Heart left ventricle (tissue), 16 donors: ENCODE results near the gene SRGAP1. TPM values are rescaled to one million over a fixed set of nuclear protein-coding genes. Genes with fewer than 3 reads are reported as not detected.

ENCODE experiments used
- ATAC-seq, 4 donors: fragments of 200-7000 bp; cut with Tn5 transposase; one replicate each; pipeline ENCODE4 v1.9.1; 2020 to 2022; ENCODE audit warnings: moderate library complexity in 4 of 4, mild to moderate bottlenecking in 3 of 4, moderate number of reproducible peaks in 1 of 4
- DNase-seq, 5 donors: peaks; one replicate each; pipeline ENCODE4 v3.0.0-alpha.2; 2020
- H3K27ac ChIP-seq, 12 donors: fragments of 200-600 bp; sonication (generic) in 4 of 12; one replicate each; pipeline versions ENCODE4 v1.5.0 to v1.8.0; 2016 to 2022; ENCODE audit warnings: mild to moderate bottlenecking in 2 of 12
- H3K27me3 ChIP-seq, 9 donors: fragments of 200-600 bp; sonication (generic) in 2 of 9; one replicate each; pipeline versions ENCODE4 v1.5.1 to v1.8.0; 2016 to 2022; ENCODE audit warnings: mild to moderate bottlenecking in 3 of 9
- H3K36me3 ChIP-seq, 9 donors: fragments of 200-600 bp; sonication (generic) in 2 of 9; one replicate each; pipeline versions ENCODE4 v1.5.0 to v1.8.0; 2018 to 2022; ENCODE audit warnings: mild to moderate bottlenecking in 2 of 9
- H3K4me1 ChIP-seq, 12 donors: fragments of 200-600 bp; sonication (generic) in 4 of 12; one replicate each; pipeline versions ENCODE4 v1.5.0 to v1.8.0; 2016 to 2022; ENCODE audit warnings: mild to moderate bottlenecking in 3 of 12
- H3K4me3 ChIP-seq, 12 donors: fragments of 200-600 bp; sonication (generic) in 4 of 12; one replicate each; pipeline versions ENCODE4 v1.5.0 to v1.8.0; 2017 to 2022; ENCODE audit warnings: mild to moderate bottlenecking in 9 of 12, moderate library complexity in 4 of 12
- H3K9me3 ChIP-seq, 12 donors: fragments of 200-600 bp; sonication (generic) in 4 of 12; one replicate each; pipeline versions ENCODE4 v1.5.0 to v1.8.0; 2016 to 2022; ENCODE audit warnings: mild to moderate bottlenecking in 1 of 12
- POLR2A ChIP-seq, 2 donors: fragments of 450-650 bp; IDR thresholded peaks; one replicate each; pipeline ENCODE4 v1.6.1; 2017; ENCODE audit warnings: antibody characterized with exemption in 2 of 2, mild to moderate bottlenecking in 2 of 2, moderate library complexity in 2 of 2
- WGBS, 4 donors: extraction: QIAGEN DNeasy Blood & Tissue Kit in 2 of 4; methylation state at CpG; one replicate each; pipeline versions ENCODE4 v1.1.5 to v1.1.7; 2013 to 2018; 5-methylcytosine and 5-hydroxymethylcytosine counted together
- intact Hi-C, 10 donors: fragments of 100-400 bp; cut with DNase I; formaldehyde crosslinking; loops; one replicate each; pipeline versions ENCODE4 v1.11.1 to v1.14.2; 2022
- polyA plus RNA-seq, 2 donors: library from polyadenylated mRNA; stranded (reverse); fragments of 200-250 nt; gene quantifications; one replicate each; pipeline ENCODE4 v1.2.3, GENCODE V29; 2013
- total RNA-seq, 9 donors: library from RNA; depleted of rRNA in 2 of 9; stranded (reverse); fragments of >200 nt in 2 of 9; fragmentation: NEBNext Ultra II Directional in 3 of 9; extraction: Animal tissue kit (Norgen Biotek cat#: 25700) in 3 of 9; gene quantifications; one replicate each; pipeline versions ENCODE4 v1.1.0 to v1.2.4, GENCODE V29; 2016 to 2023
- TF ChIP-seq, protein P1 (sequence below), 12 donors: fragments of 200-600 bp; sonication (generic) in 4 of 12; IDR thresholded peaks; one replicate each; pipeline versions ENCODE4 v1.5.0 to v1.8.0; 2018 to 2022; ENCODE audit warnings: antibody characterized with exemption in 12 of 12, mild to moderate bottlenecking in 5 of 12
- donor health status: ischemic (EF 13 %, LVEDD 7.1; RV severe dilation, severe dysfunction).
- donor health status: healthy with polysubstance abuse.
- donor health status: DM: no; HTN: yes; CAD: no.
- donor health status: DM: no; HTN: no; CAD: no.
- donor health status: ischemic (EF 25% LVEDD 6.9; RV normal size, moderate dysfunction).
- donor health status: ischemic (EF 25% LVEDD 5.7; RV mildly dilated, moderate dysfunction).
- donor health status: healthy.
- donor health status: DM: yes; HTN: yes; CAD: no.
- donor health status: ischemic (EF 35%, LVEDD 5.7; RV mildly dilated, moderate dysfunction).
- donor health status: nonischemic (EF 11% LVEDD 7.7; RV severe dilation, severe dysfunction).
- donor health status: DM: yes; HTN: yes; CAD: no.
- donor health status: PGD.
- donor health status: ischemic (EF 29% LVEDD 5.4; RV normal size, mild dysfunction).
- donor health status: nonischemic (EF 23%, LVEDD 6.1; RV moderate dilation, normal function).

Gene SRGAP1
- total and polyA plus RNA-seq, 11 donors, result 1.3 to 10.6 (median 4.5) TPM

DNA sequence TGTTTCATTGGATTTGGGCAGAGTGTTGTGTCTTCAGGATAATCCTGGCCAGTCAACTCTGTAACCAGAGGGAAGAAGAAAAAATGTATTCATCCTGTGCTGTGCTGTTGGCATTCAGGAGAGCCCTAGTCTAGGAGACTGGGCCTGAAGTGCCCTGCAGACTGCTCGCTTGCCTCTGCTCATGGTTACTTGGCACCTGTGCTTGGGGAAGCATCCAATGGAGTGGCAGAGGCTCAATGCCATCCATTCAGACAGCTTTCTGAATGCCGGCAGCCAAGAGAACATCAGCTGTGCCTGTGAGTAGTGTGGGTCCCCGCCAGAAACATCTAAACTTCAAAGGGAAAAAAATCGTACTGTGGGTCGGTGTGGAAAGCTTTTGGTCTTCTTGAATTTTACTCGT lies 124.2 kb downstream of the SRGAP1 start:
- Histone ChIP-seq H3K9me3 (no peaks in the 10 kb centered on the region), H3K36me3 (no peaks in the 10 kb centered on the region), H3K4me3 (no peak overlapping the region), H3K4me1 (peaks cover 0 to 38% (median 0%) of the 10 kb centered on the region in 12 donors), H3K27me3 (no peaks in the 10 kb centered on the region), H3K27ac (no peak overlapping the region)
- ATAC-seq (peak; percentile 32 to 86 (median 56)), DNase-seq (peak in 1 of 5 donors; percentile 37)
- intact Hi-C loops, result no loop called here
- TF ChIP-seq, protein P1, sequence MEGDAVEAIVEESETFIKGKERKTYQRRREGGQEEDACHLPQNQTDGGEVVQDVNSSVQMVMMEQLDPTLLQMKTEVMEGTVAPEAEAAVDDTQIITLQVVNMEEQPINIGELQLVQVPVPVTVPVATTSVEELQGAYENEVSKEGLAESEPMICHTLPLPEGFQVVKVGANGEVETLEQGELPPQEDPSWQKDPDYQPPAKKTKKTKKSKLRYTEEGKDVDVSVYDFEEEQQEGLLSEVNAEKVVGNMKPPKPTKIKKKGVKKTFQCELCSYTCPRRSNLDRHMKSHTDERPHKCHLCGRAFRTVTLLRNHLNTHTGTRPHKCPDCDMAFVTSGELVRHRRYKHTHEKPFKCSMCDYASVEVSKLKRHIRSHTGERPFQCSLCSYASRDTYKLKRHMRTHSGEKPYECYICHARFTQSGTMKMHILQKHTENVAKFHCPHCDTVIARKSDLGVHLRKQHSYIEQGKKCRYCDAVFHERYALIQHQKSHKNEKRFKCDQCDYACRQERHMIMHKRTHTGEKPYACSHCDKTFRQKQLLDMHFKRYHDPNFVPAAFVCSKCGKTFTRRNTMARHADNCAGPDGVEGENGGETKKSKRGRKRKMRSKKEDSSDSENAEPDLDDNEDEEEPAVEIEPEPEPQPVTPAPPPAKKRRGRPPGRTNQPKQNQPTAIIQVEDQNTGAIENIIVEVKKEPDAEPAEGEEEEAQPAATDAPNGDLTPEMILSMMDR (IDR thresholded peaks at IDR 0.05), result no peak
- WGBS, 4 donors, result 78 to 90% (median 83%) methylated on average over 5 to 6 of the region's 6 CpGs

DNA sequence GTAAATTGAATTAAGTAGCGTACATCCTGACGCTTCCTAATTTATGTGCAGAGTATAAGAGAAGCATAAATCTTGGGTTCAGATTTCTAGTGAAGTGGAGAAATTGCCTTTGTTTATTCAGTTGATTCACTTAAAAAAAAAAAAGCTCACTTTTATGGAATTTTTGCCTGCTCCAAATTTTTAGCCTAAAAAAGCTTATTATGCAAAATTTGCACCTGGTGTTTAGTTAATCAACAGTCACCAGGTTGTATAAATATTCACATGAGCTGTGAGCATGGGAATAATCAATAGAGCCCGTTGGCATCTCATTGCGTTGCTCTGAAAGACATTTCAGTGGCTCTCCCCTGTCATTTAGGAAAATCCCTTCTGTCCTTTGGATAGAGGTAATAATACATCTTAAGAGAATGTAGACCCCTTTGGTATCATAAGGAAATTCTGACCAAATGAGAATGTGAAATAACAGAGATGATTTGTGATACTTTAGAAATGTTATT lies 132.4 kb downstream of the SRGAP1 start:
- Histone ChIP-seq H3K4me3 (no peak overlapping the region), H3K36me3 (no peaks in the 10 kb centered on the region), H3K4me1 (peaks cover 0 to 5% (median 0%) of the 10 kb centered on the region in 12 donors), H3K27me3 (no peaks in the 10 kb centered on the region), H3K9me3 (no peaks in the 10 kb centered on the region), H3K27ac (no peak overlapping the region)
- WGBS, 4 donors, result 96 to 99% (median 98%) methylated on average over 4 of the region's 4 CpGs
- no peak for DNase-seq
- ATAC-seq, result no peak
- intact Hi-C loops, result no loop called here
- TF ChIP-seq, protein P1 (IDR thresholded peaks at IDR 0.05), result no peak
- no peak for TF ChIP-seq POLR2A (IDR thresholded peaks at IDR 0.05)

DNA sequence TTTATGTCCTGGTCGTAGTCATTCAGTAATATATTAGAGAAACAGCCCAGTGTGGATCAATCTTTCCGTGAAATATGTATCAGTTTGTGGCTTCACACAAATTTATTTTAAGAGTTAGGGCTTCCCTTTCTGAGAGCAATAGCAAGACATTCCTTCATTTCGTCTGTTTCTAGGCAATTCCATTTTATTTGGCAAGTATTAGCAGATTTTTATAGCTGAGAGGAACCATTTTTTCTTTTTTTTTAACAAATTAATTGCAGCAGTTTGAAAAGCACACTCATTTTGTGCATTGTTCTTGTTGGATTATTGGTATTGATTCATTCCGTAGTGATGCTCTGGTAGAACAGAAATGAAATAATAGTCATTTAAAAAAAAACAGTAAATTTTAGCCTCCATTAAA lies 132.9 kb downstream of the SRGAP1 start:
- H3K27me3 ChIP-seq, result no peaks in the 10 kb centered on the region
- intact Hi-C loops, result no loop called here
- ATAC-seq, result no peak
- no peaks in the 10 kb centered on the region for H3K36me3 ChIP-seq
- peaks cover 0 to 5% (median 0%) of the 10 kb centered on the region in 12 donors for H3K4me1 ChIP-seq
- no peak for TF ChIP-seq POLR2A (IDR thresholded peaks at IDR 0.05)
- TF ChIP-seq, protein P1 (IDR thresholded peaks at IDR 0.05), result no peak
- H3K27ac ChIP-seq, result no peak overlapping the region
- H3K4me3 ChIP-seq, result no peak overlapping the region
- WGBS, 4 donors, result 79 to 86% (median 84%) methylated on average over 4 of the region's 4 CpGs
- no peaks in the 10 kb centered on the region for H3K9me3 ChIP-seq
- no peak for DNase-seq

DNA sequence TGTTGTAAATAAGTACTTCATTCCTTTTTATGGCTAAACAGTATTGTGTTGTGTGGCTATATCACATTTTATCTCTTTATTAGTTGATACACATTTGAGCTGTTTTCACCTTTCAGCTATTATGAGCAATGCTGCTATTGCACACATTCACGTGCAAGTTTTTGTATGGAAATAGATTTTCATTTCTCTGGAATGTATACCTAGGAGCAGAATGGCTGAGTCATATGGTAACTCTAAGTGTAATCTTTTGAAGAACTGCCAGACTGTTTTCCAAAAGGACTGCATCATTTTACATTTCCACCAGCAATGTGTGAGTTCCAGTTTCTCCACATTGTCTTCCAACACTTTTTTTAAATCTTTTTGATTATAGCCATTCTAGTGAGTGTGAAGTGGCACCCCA lies 134.0 kb downstream of the SRGAP1 start:
- H3K27me3 ChIP-seq, result no peaks in the 10 kb centered on the region
- H3K27ac ChIP-seq, result no peak overlapping the region
- ATAC-seq, result no peak
- WGBS, 4 donors, result 69 to 80% (median 76%) methylated on average over 1 of the region's 1 CpG
- no peaks in the 10 kb centered on the region for H3K36me3 ChIP-seq
- intact Hi-C loops, result no loop called here
- no peak for TF ChIP-seq POLR2A (IDR thresholded peaks at IDR 0.05)
- TF ChIP-seq, protein P1 (IDR thresholded peaks at IDR 0.05), result no peak
- H3K4me3 ChIP-seq, result no peak overlapping the region
- H3K9me3 ChIP-seq, result no peaks in the 10 kb centered on the region
- DNase-seq, result no peak
- H3K4me1 ChIP-seq, result peaks cover 0 to 12% (median 0%) of the 10 kb centered on the region in 12 donors
